Panc1 (cell line): Measurements from ENCODE around the gene PRKD2.

Source experiments
- CTCF ChIP-seq: fragments of 450-650 bp; IDR thresholded peaks from 2 replicates; pipeline ENCODE4 v1.5.1; 2017; ENCODE audit warnings: mild to moderate bottlenecking
- POLR2AphosphoS5 ChIP-seq: IDR thresholded peaks from 2 replicates; pipeline ENCODE4 v1.6.1; 2012; ENCODE audit warnings: mild to moderate bottlenecking, low read depth, low read length, moderate library complexity
- REST ChIP-seq, 2 experiments: IDR thresholded peaks; 2 replicates each; pipeline ENCODE4 v1.6.1; 2011 to 2012; ENCODE audit warnings: low read depth in 2 of 2, control low read depth in 1 of 2, low read length in 1 of 2, mild to moderate bottlenecking in 1 of 2, moderate library complexity in 1 of 2; ENCODE audit not compliant: insufficient read depth in 1 of 2

- TF ChIP-seq CTCF, result no peak
- TF ChIP-seq POLR2AphosphoS5, result no peak
- no peak for TF ChIP-seq REST (IDR thresholded peaks at IDR 0.05; ENCODE audit: insufficient read depth in 1 of 2, low read depth in 2 of 2, low read length in 1 of 2)
Measured at GRCh38 chr19:46755853-46756543, 39.1 kb upstream of the PRKD2 start.
